ENCODE measurements around the gene LLPH.

GRCh38 chr12:66113471-66113870 is 17.1 kb downstream of the LLPH start:
- TF ChIP-seq CTCF (IDR thresholded peaks at IDR 0.05) (no peak), STAT6 (CRISPR knock-in tag; conservative IDR thresholded peaks at IDR 0.05; ENCODE audit: low read depth) (no peak), IRF1 (CRISPR knock-in tag; IDR thresholded peaks at IDR 0.05) (no peak), ATF6 (CRISPR knock-in tag; IDR thresholded peaks at IDR 0.05) (no peak), E2F1 (CRISPR knock-in tag; IDR thresholded peaks at IDR 0.05) (no peak), ZNF317 (CRISPR knock-in tag; IDR thresholded peaks at IDR 0.05; ENCODE audit: borderline replicate concordance, low read depth) (no peak), ATF2 (CRISPR knock-in tag; IDR thresholded peaks at IDR 0.05; ENCODE audit: borderline replicate concordance, low read depth) (no peak)

All from WTC11 (cell line).